ENCODE results near the gene PALM.
"Not testable (repeated sequence)": the region's sequence is repeated elsewhere in the genome, so short reads cannot be mapped to it uniquely, and the experiment has no call there.

DNA sequence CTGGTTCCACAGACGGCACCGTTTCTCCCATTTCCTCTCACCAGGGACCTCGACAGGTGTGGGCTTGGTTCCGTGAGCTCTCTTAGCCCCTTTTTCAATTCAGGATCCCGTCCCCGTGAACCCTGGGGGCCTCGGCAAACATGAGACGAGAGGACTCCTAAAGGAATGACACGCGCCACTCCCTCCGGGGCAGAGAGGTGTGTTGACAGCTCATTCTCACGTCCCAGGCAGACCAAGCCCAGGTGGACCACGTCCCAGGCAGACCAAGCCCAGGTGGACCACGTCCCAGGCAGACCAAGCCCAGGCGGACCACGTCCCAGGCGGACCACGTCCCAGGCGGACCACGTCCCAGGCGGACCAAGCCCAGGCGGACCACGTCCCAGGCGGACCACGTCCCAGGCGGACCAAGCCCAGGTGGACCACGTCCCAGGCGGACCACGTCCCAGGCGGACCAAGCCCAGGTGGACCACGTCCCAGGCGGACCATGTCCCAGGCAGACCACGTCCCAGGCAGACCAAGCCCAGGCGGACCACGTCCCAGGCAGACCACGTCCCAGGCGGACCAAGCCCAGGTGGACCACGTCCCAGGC, 41.7 kb upstream of the PALM start:
- TF ChIP-seq, protein P1, sequence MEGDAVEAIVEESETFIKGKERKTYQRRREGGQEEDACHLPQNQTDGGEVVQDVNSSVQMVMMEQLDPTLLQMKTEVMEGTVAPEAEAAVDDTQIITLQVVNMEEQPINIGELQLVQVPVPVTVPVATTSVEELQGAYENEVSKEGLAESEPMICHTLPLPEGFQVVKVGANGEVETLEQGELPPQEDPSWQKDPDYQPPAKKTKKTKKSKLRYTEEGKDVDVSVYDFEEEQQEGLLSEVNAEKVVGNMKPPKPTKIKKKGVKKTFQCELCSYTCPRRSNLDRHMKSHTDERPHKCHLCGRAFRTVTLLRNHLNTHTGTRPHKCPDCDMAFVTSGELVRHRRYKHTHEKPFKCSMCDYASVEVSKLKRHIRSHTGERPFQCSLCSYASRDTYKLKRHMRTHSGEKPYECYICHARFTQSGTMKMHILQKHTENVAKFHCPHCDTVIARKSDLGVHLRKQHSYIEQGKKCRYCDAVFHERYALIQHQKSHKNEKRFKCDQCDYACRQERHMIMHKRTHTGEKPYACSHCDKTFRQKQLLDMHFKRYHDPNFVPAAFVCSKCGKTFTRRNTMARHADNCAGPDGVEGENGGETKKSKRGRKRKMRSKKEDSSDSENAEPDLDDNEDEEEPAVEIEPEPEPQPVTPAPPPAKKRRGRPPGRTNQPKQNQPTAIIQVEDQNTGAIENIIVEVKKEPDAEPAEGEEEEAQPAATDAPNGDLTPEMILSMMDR (conservative IDR thresholded peaks at IDR 0.05), result not testable (repeated sequence)
- TF ChIP-seq ZFX (IDR thresholded peaks at IDR 0.05), result not testable (repeated sequence)

Measured in C4-2B (cell line).